ENCODE results near the gene MAP1LC3A.

The MAP1LC3A gene

GRCh38 chr20:34574426-34574825, 15.9 kb downstream of the MAP1LC3A start:
- Mint-ChIP-seq H3K4me1 (peaks cover 3% of the 10 kb centered on the region), H3K27ac (no peak overlapping the region), H3K4me3 (no peak overlapping the region), H3K9me3 (no peaks in the 10 kb centered on the region), H3K36me3 (peaks cover 37% of the 10 kb centered on the region), H3K27me3 (no peaks in the 10 kb centered on the region)
- no peak for ATAC-seq

- no peaks in the 10 kb centered on the region for H3K27me3 Mint-ChIP-seq
- peaks cover 7% of the 10 kb centered on the region for H3K4me1 Mint-ChIP-seq
- H3K4me3 Mint-ChIP-seq, result no peak overlapping the region
- H3K9me3 Mint-ChIP-seq, result no peaks in the 10 kb centered on the region
- no peak for ATAC-seq
- no peak overlapping the region for H3K27ac Mint-ChIP-seq
- peaks cover 42% of the 10 kb centered on the region for H3K36me3 Mint-ChIP-seq
Measured at GRCh38 chr20:34574861-34575260, 16.3 kb downstream of the MAP1LC3A start.

GRCh38 chr20:34575271-34575670, 16.8 kb downstream of the MAP1LC3A start:
- Mint-ChIP-seq H3K27ac (no peak overlapping the region), H3K4me3 (no peak overlapping the region), H3K36me3 (peaks cover 46% of the 10 kb centered on the region), H3K27me3 (no peaks in the 10 kb centered on the region), H3K9me3 (no peaks in the 10 kb centered on the region), H3K4me1 (peaks cover 11% of the 10 kb centered on the region)
- ATAC-seq, result no peak

DNA sequence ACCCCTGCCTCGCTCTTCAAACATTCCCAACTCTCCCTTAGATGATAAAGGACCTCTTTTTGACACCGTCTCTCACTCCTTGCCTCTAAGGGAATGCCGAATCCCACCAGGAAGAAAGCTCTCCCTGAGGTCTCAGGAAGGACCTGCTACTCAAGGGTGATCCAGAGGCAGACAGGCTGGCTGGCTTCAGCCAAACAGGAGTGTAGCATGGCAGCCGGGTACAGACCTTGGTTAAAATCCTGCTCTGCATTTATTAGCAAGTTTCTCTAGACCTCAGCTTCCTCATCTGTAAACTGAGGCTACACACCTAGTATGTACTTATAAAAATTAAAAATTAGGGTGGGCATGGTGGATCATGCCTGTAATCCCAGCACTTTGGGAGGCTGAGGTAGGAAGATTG, 17.2 kb downstream of the MAP1LC3A start:
- H3K27me3 Mint-ChIP-seq, result no peaks in the 10 kb centered on the region
- peaks cover 50% of the 10 kb centered on the region for H3K36me3 Mint-ChIP-seq
- peaks cover 3% of the 10 kb centered on the region for H3K9me3 Mint-ChIP-seq
- no peak for ATAC-seq
- no peak overlapping the region for H3K27ac Mint-ChIP-seq
- H3K4me1 Mint-ChIP-seq, result peaks cover 16% of the 10 kb centered on the region
- no peak overlapping the region for H3K4me3 Mint-ChIP-seq

DNA sequence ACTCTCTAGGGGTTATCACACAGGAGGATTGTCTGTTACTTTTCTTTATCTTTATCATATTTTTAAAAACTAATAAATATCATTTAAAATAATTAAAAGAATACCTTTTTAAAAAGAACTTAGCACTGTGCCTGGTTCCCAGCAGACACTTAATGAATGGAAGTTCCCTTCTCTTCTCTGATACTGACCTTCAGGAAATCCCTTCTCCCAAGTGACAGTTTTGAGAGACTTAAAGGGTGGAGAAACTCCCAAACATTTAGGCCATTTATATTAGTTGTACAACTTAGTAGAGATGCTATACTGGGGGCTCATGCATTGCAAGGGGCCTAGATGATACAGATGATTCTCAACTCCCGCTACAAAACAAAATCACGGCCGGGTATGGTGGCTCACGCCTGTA, 18.5 kb downstream of the MAP1LC3A start:
- Mint-ChIP-seq H3K4me3 (no peak overlapping the region), H3K36me3 (peaks cover 48% of the 10 kb centered on the region), H3K9me3 (peaks cover 5% of the 10 kb centered on the region), H3K27me3 (no peaks in the 10 kb centered on the region), H3K4me1 (peaks cover 22% of the 10 kb centered on the region), H3K27ac (no peak overlapping the region)
- no peak for ATAC-seq

- H3K36me3 Mint-ChIP-seq, result peaks cover 49% of the 10 kb centered on the region
- H3K27me3 Mint-ChIP-seq, result no peaks in the 10 kb centered on the region
- peak overlapping the region; percentile 53 for H3K27ac Mint-ChIP-seq
- peaks cover 5% of the 10 kb centered on the region for H3K9me3 Mint-ChIP-seq
- ATAC-seq, result no peak
- H3K4me1 Mint-ChIP-seq, result peaks cover 22% of the 10 kb centered on the region
- H3K4me3 Mint-ChIP-seq, result no peak overlapping the region
Measured at GRCh38 chr20:34578025-34578424, 19.5 kb downstream of the MAP1LC3A start.

DNA sequence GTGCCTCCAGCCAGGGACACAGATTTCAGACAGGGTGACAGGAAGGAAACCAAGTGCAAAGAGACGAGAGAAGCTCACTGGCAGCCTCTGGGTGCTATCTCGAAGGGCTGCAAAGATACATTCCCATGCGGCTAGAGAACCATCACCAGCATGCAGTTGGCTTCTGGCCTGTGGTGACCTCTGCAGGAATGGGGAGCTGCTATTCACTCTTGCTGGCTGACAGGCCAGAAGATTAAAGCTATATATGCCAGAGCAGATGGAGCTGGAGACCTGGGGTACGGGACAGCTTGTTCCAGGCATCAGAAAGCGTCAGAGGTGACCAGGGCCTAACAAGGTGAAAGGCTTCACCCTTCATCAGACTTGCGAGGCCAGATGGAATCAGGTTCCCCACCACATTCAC, 20.0 kb downstream of the MAP1LC3A start:
- Mint-ChIP-seq H3K36me3 (peaks cover 49% of the 10 kb centered on the region), H3K4me1 (peaks cover 22% of the 10 kb centered on the region), H3K27me3 (no peaks in the 10 kb centered on the region), H3K27ac (peak overlapping the region; percentile 53), H3K4me3 (no peak overlapping the region), H3K9me3 (peaks cover 5% of the 10 kb centered on the region)
- ATAC-seq, result no peak

DNA sequence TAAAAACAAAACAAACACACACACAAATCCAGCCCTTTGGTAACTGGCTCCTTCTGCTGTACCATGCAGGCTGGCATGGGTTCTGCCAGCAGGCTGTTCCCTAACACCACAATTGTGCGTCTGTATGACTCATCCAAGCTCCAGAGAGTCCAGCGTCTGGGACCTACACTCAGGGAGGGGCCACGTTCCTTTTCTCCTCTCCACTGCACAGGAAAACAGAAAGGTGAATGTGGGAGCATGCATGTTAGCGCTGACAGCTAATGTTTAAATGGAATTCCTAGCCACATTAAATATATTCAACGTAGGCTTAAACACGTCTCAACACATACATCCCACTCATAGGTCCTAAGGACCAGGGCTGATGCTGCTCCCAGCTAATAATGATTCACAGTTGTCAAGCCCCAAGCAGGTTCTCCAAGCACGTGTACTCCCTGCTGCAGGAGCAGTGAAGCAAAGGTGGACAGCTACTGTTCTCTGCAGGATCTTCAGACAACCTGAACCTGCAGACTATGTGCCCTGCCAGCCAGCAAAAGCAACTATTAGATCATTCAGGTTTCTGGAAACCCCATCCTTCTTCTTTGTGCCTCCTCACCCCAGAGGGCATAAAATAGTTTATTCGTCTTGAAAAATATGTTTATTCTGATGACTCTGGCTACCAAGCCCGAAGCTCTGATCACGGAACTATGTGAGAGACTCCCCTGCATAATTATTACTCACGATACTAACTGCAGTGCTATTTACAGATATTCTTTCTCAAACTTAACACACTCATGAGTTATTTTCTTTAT, 20.9 kb downstream of the MAP1LC3A start:
- Mint-ChIP-seq H3K27ac (peak overlapping the region; percentile 59), H3K36me3 (peaks cover 44% of the 10 kb centered on the region), H3K27me3 (no peaks in the 10 kb centered on the region), H3K4me3 (no peak overlapping the region), H3K9me3 (peaks cover 5% of the 10 kb centered on the region), H3K4me1 (peaks cover 22% of the 10 kb centered on the region)
- no peak for ATAC-seq

- peak; percentile 96 for ATAC-seq
- peaks cover 5% of the 10 kb centered on the region for H3K9me3 Mint-ChIP-seq
- H3K27me3 Mint-ChIP-seq, result no peaks in the 10 kb centered on the region
- peaks cover 46% of the 10 kb centered on the region for H3K36me3 Mint-ChIP-seq
- no peak overlapping the region for H3K4me3 Mint-ChIP-seq
- peaks cover 22% of the 10 kb centered on the region for H3K4me1 Mint-ChIP-seq
- H3K27ac Mint-ChIP-seq, result peak overlapping the region; percentile 59
Measured at GRCh38 chr20:34579979-34580940, 21.7 kb downstream of the MAP1LC3A start.

GRCh38 chr20:34581341-34582184, 23.0 kb downstream of the MAP1LC3A start:
- peak overlapping the region; percentile 59 for H3K27ac Mint-ChIP-seq
- no peaks in the 10 kb centered on the region for H3K27me3 Mint-ChIP-seq
- H3K4me1 Mint-ChIP-seq, result peaks cover 22% of the 10 kb centered on the region
- H3K9me3 Mint-ChIP-seq, result peaks cover 5% of the 10 kb centered on the region
- peak; percentile 67 for ATAC-seq
- H3K36me3 Mint-ChIP-seq, result peaks cover 44% of the 10 kb centered on the region
- H3K4me3 Mint-ChIP-seq, result no peak overlapping the region

GRCh38 chr20:34582221-34582620, 23.7 kb downstream of the MAP1LC3A start:
- no peak for ATAC-seq
- H3K4me1 Mint-ChIP-seq, result peaks cover 22% of the 10 kb centered on the region
- peaks cover 5% of the 10 kb centered on the region for H3K9me3 Mint-ChIP-seq
- peak overlapping the region; percentile 59 for H3K27ac Mint-ChIP-seq
- H3K27me3 Mint-ChIP-seq, result no peaks in the 10 kb centered on the region
- H3K4me3 Mint-ChIP-seq, result no peak overlapping the region
- H3K36me3 Mint-ChIP-seq, result peaks cover 45% of the 10 kb centered on the region

GRCh38 chr20:34582911-34583310, 24.4 kb downstream of the MAP1LC3A start:
- Mint-ChIP-seq H3K9me3 (peaks cover 5% of the 10 kb centered on the region), H3K27ac (peak overlapping the region; percentile 59)

DNA sequence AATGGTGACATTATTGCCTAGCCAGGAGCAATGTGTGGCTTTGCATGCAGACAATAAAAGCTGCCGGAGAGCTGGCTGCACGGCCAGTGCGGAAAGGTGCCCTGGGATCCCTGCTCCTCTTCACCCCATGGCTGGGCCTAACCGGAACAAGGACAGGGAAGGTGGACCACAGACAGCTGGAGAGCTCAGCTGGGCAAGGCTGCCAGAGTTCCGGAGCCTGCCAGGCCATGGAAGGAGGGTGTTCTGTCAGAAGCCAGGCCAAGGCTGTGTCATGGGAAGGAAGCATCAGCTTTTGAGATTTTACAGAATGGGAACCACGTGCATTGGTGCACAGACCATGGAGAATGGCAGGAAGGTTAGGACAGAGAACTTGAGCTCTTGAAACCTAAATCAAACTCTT, 25.0 kb downstream of the MAP1LC3A start:
- Mint-ChIP-seq H3K27me3 (no peaks in the 10 kb centered on the region), H3K27ac (peak overlapping the region; percentile 59), H3K4me3 (no peak overlapping the region), H3K4me1 (peaks cover 22% of the 10 kb centered on the region), H3K9me3 (peaks cover 5% of the 10 kb centered on the region), H3K36me3 (peaks cover 53% of the 10 kb centered on the region)
- no peak for ATAC-seq

More at GRCh38 chr20:34582911-34583310, 24.4 kb downstream of the MAP1LC3A start:
- H3K27me3 Mint-ChIP-seq, result no peaks in the 10 kb centered on the region
- H3K36me3 Mint-ChIP-seq, result peaks cover 52% of the 10 kb centered on the region
- ATAC-seq, result no peak
- no peak overlapping the region for H3K4me3 Mint-ChIP-seq
- H3K4me1 Mint-ChIP-seq, result peaks cover 22% of the 10 kb centered on the region

DNA sequence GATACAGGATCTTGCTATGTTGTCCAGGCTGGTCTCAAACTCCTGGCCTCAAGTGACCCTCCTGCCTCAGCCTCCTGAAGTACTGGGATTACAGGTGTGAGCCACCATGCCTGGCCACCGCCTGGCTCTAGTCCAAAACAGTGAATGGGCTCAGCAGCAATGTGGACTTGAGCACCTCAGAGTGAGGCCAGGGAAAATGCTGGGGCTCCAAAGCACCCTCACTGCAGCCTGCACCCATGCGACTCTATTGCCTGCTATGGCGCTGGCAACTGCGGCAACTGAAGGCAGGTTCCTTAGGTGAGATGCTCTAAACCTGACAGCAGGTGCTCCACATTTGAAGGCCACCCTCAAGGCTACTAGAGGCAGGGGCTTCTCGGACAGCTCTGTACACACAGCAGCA, 26.5 kb downstream of the MAP1LC3A start:
- Mint-ChIP-seq H3K27me3 (no peaks in the 10 kb centered on the region), H3K4me3 (no peak overlapping the region), H3K36me3 (peaks cover 46% of the 10 kb centered on the region), H3K4me1 (peaks cover 14% of the 10 kb centered on the region), H3K27ac (no peak overlapping the region), H3K9me3 (peaks cover 5% of the 10 kb centered on the region)
- ATAC-seq, result no peak
